Measurements from ENCODE around the gene RNF4. TPM values are rescaled to one million over a fixed set of nuclear protein-coding genes. Genes with fewer than 3 reads are reported as not detected.

RNF4 gene
- total RNA-seq, 1 donor from 2014 or later = 77.2 TPM

- Histone ChIP-seq H3K79me2 (ENCODE audit: insufficient read depth, low read length) (peaks cover 99% of the 10 kb centered on the region), H3K4me1 (ENCODE audit: insufficient read depth, low read length) (peaks cover 19% of the 10 kb centered on the region), H3K4me2 (ENCODE audit: low read length) (no peak overlapping the region), H2AFZ (ENCODE audit: low read depth, low read length) (no peak overlapping the region), H3K4me3 (ENCODE audit: insufficient read depth, low read depth, low read length) (no peak overlapping the region), H3K9ac (ENCODE audit: low read length) (no peak overlapping the region), H4K20me1 (ENCODE audit: insufficient read depth, low read length) (peaks cover 96% of the 10 kb centered on the region), H3K27ac (ENCODE audit: low read depth, low read length) (no peak overlapping the region), H3K9me3 (ENCODE audit: insufficient read depth, low read depth, low read length) (no peaks in the 10 kb centered on the region), H3K27me3 (ENCODE audit: insufficient read depth, low read length) (no peaks in the 10 kb centered on the region), H3K36me3 (ENCODE audit: insufficient read depth, low read length) (no peaks in the 10 kb centered on the region)
- Mint-ChIP-seq H3K9me3 (ENCODE audit: unreplicated experiment) (no peaks in the 10 kb centered on the region), H3K27ac (ENCODE audit: unreplicated experiment) (no peak overlapping the region), H3K27me3 (ENCODE audit: low read depth, unreplicated experiment) (no peaks in the 10 kb centered on the region), H3K36me3 (ENCODE audit: low read depth, unreplicated experiment) (peaks cover 11% of the 10 kb centered on the region), H3K4me3 (ENCODE audit: unreplicated experiment) (no peak overlapping the region), H3K4me1 (ENCODE audit: low read depth, unreplicated experiment) (peaks cover 30% of the 10 kb centered on the region)
- DNase-seq (ENCODE audit: low read depth) = no peak
- FAIRE-seq = no peak
- TF ChIP-seq EZH2 (IDR thresholded peaks at IDR 0.05; ENCODE audit: insufficient read depth, low read length) = no peak
- no peak for TF ChIP-seq CTCF (IDR thresholded peaks at IDR 0.05; ENCODE audit: insufficient read depth, low read depth, low read length)
Observed at GRCh38 chr4:2480649-2481048, 11.7 kb downstream of the RNF4 start.

GRCh38 chr4:2482192-2482591 lies 13.3 kb downstream of the RNF4 start:
- Histone ChIP-seq H3K4me3 (ENCODE audit: insufficient read depth, low read depth, low read length) (no peak overlapping the region), H3K36me3 (ENCODE audit: insufficient read depth, low read length) (no peaks in the 10 kb centered on the region), H2AFZ (ENCODE audit: low read depth, low read length) (no peak overlapping the region), H4K20me1 (ENCODE audit: insufficient read depth, low read length) (peaks cover 96% of the 10 kb centered on the region), H3K27ac (ENCODE audit: low read depth, low read length) (no peak overlapping the region), H3K79me2 (ENCODE audit: insufficient read depth, low read length) (peaks cover 99% of the 10 kb centered on the region), H3K9me3 (ENCODE audit: insufficient read depth, low read depth, low read length) (no peaks in the 10 kb centered on the region), H3K4me2 (ENCODE audit: low read length) (peak overlapping the region; percentile 34), H3K27me3 (ENCODE audit: insufficient read depth, low read length) (no peaks in the 10 kb centered on the region), H3K4me1 (ENCODE audit: insufficient read depth, low read length) (peaks cover 19% of the 10 kb centered on the region), H3K9ac (ENCODE audit: low read length) (peak overlapping the region; percentile 21)
- Mint-ChIP-seq H3K36me3 (ENCODE audit: low read depth, unreplicated experiment) (peaks cover 6% of the 10 kb centered on the region), H3K27ac (ENCODE audit: unreplicated experiment) (no peak overlapping the region), H3K4me3 (ENCODE audit: unreplicated experiment) (no peak overlapping the region), H3K27me3 (ENCODE audit: low read depth, unreplicated experiment) (no peaks in the 10 kb centered on the region), H3K4me1 (ENCODE audit: low read depth, unreplicated experiment) (peaks cover 26% of the 10 kb centered on the region), H3K9me3 (ENCODE audit: unreplicated experiment) (no peaks in the 10 kb centered on the region)
- DNase-seq (ENCODE audit: low read depth) (no peak), FAIRE-seq (no peak)
- no peak for TF ChIP-seq CTCF (IDR thresholded peaks at IDR 0.05; ENCODE audit: insufficient read depth, low read depth, low read length)
- no peak for TF ChIP-seq EZH2 (IDR thresholded peaks at IDR 0.05; ENCODE audit: insufficient read depth, low read length)

- Histone ChIP-seq H3K27me3 (ENCODE audit: insufficient read depth, low read length) (no peaks in the 10 kb centered on the region), H3K27ac (ENCODE audit: low read depth, low read length) (no peak overlapping the region), H3K4me1 (ENCODE audit: insufficient read depth, low read length) (peaks cover 19% of the 10 kb centered on the region), H3K4me3 (ENCODE audit: insufficient read depth, low read depth, low read length) (no peak overlapping the region), H2AFZ (ENCODE audit: low read depth, low read length) (no peak overlapping the region), H4K20me1 (ENCODE audit: insufficient read depth, low read length) (peaks cover 95% of the 10 kb centered on the region), H3K4me2 (ENCODE audit: low read length) (peak overlapping the region; percentile 34), H3K9me3 (ENCODE audit: insufficient read depth, low read depth, low read length) (no peaks in the 10 kb centered on the region), H3K36me3 (ENCODE audit: insufficient read depth, low read length) (no peaks in the 10 kb centered on the region), H3K79me2 (ENCODE audit: insufficient read depth, low read length) (peaks cover 99% of the 10 kb centered on the region), H3K9ac (ENCODE audit: low read length) (peak overlapping the region; percentile 21)
- peaks cover 26% of the 10 kb centered on the region for H3K4me1 Mint-ChIP-seq (ENCODE audit: low read depth, unreplicated experiment)
- H3K9me3 Mint-ChIP-seq (ENCODE audit: unreplicated experiment) = no peaks in the 10 kb centered on the region
- peaks cover 6% of the 10 kb centered on the region for H3K36me3 Mint-ChIP-seq (ENCODE audit: low read depth, unreplicated experiment)
- TF ChIP-seq CTCF (IDR thresholded peaks at IDR 0.05; ENCODE audit: insufficient read depth, low read depth, low read length) = no peak
- no peak for TF ChIP-seq EZH2 (IDR thresholded peaks at IDR 0.05; ENCODE audit: insufficient read depth, low read length)
- peak; percentile 55 for DNase-seq (ENCODE audit: low read depth)
- H3K4me3 Mint-ChIP-seq (ENCODE audit: unreplicated experiment) = no peak overlapping the region
- H3K27ac Mint-ChIP-seq (ENCODE audit: unreplicated experiment) = no peak overlapping the region
- no peaks in the 10 kb centered on the region for H3K27me3 Mint-ChIP-seq (ENCODE audit: low read depth, unreplicated experiment)
- FAIRE-seq = no peak
Observed at GRCh38 chr4:2482693-2483092, 13.8 kb downstream of the RNF4 start.
